HCT116 (cell line): Measurements from ENCODE around the gene GCLC. TPM values are rescaled to one million over a fixed set of nuclear protein-coding genes. Genes with fewer than 3 reads are reported as not detected.

Source experiments
- ATAC-seq: fragments of 200-7000 bp; cut with Tn5 transposase; 2 replicates; pipeline ENCODE4 v1.9.1; 2020; ENCODE audit warnings: mild to moderate bottlenecking, moderate library complexity
- BruUV-seq: library from RNA; stranded (reverse); fragments of 400-500 nt; replicated peaks from 2 replicates; lab custom pipeline; 2021; lab: Mats Ljungman, UMichigan
- CTCF ChIA-PET: fragments of 300-600 bp; sonication (Branson Sonifier 250); formaldehyde crosslinking; loops from one replicate; lab custom pipeline; 2021; ENCODE audit warnings: antibody characterized with exemption; lab: Charles Lee
- POLR2A ChIA-PET: fragments of 300-600, 350-600 bp; sonication (Branson Sonifier 250); formaldehyde crosslinking; loops from one replicate; lab custom pipeline; 2021; ENCODE audit warnings: antibody characterized with exemption; lab: Charles Lee
- RAD21 ChIA-PET, 2 experiments: fragments of 300-600 bp; sonication (Branson Sonifier 250); formaldehyde crosslinking; loops; one replicate each; lab custom pipeline; 2023; ENCODE audit warnings: low total read pairs in 2 of 2; ENCODE audit not compliant: uncharacterized antibody in 2 of 2, unreplicated experiment in 2 of 2, low non-redundant PET in 1 of 2; lab: Charles Lee
- DNase-seq: peaks from one replicate; pipeline ENCODE4 v3.0.0-alpha.2; 2010; ENCODE audit warnings: low read depth, low spot score
- H2AFZ ChIP-seq: fragments of 200-600 bp; shearing (Covaris generic), sonication (generic); 2 replicates; pipeline ENCODE4 v1.6.1; 2017; ENCODE audit warnings: low read depth, mixed run types, mixed read lengths, antibody characterized with exemption, low read length; ENCODE audit not compliant: poor library complexity, severe bottlenecking
- H3K27ac ChIP-seq: 2 replicates; pipeline ENCODE4 v1.5.1; 2012; ENCODE audit warnings: low read depth, low read length
- H3K27me3 ChIP-seq: fragments of 200-600 bp; sonication (generic); 2 replicates; pipeline ENCODE4 v1.6.1; 2016; ENCODE audit warnings: mixed run types, low read length, mixed read lengths; ENCODE audit not compliant: insufficient read depth
- H3K36me3 ChIP-seq, 2 experiments: fragments of 200-500 bp in 1 of 2; fragments of 200-600 bp in 1 of 2; sonication (Bioruptor generic) in 1 of 2; sonication (generic) in 1 of 2; 2 replicates each; pipeline versions ENCODE4 v1.5.1 to v1.6.1; 2014 to 2016; ENCODE audit warnings: low read length in 2 of 2, inconsistent platforms in 1 of 2, mixed read lengths in 1 of 2, mixed run types in 1 of 2; ENCODE audit not compliant: insufficient read depth in 2 of 2, control insufficient read depth in 1 of 2
- H3K4me1 ChIP-seq, 2 experiments: fragments of 200-600 bp in 1 of 2; sonication (generic) in 1 of 2; 2 replicates each; pipeline versions ENCODE4 v1.5.1 to v1.6.1; 2012 to 2017; ENCODE audit warnings: low read length in 2 of 2, inconsistent platforms in 1 of 2, mild to moderate bottlenecking in 1 of 2, mixed read lengths in 1 of 2, mixed run types in 1 of 2, moderate library complexity in 1 of 2; ENCODE audit not compliant: insufficient read depth in 2 of 2, control insufficient read depth in 1 of 2
- H3K4me2 ChIP-seq: fragments of 200-600 bp; sonication (generic); 2 replicates; pipeline ENCODE4 v1.6.1; 2017; ENCODE audit warnings: mixed run types, low read length, mixed read lengths
- H3K4me3 ChIP-seq, 2 experiments: fragments of 200-600 bp in 1 of 2; sonication (generic) in 1 of 2; replicated peaks in 1 of 2; 2 replicates each; pipeline ENCODE4 v1.5.1; 2011 to 2016; ENCODE audit warnings: low read length in 2 of 2, control low read depth in 1 of 2, low read depth in 1 of 2, mild to moderate bottlenecking in 1 of 2, mixed read lengths in 1 of 2, mixed run types in 1 of 2
- H3K79me2 ChIP-seq: fragments of 200-600 bp; sonication (generic); 2 replicates; pipeline ENCODE4 v1.6.1; 2017; ENCODE audit warnings: mild to moderate bottlenecking, mixed run types, low read length, moderate library complexity, mixed read lengths; ENCODE audit not compliant: insufficient read depth
- H3K9ac ChIP-seq: fragments of 200-600 bp; sonication (generic); 2 replicates; pipeline ENCODE4 v1.6.1; 2016; ENCODE audit warnings: low read length, mixed read lengths
- H3K9me2 ChIP-seq: fragments of 200-600 bp; sonication (generic), shearing (Covaris generic); 2 replicates; pipeline ENCODE4 v1.6.1; 2017; ENCODE audit warnings: mixed run types, mild to moderate bottlenecking, moderate library complexity; ENCODE audit not compliant: insufficient read depth
- H3K9me3 ChIP-seq, 2 experiments: fragments of 200-500 bp in 1 of 2; fragments of 200-600 bp in 1 of 2; sonication (Bioruptor generic) in 1 of 2; sonication (generic) in 1 of 2; 2 replicates each; pipeline ENCODE4 v1.6.1; 2014 to 2017; ENCODE audit warnings: low read length in 2 of 2, mixed read lengths in 2 of 2, inconsistent platforms in 1 of 2, low read depth in 1 of 2, mild to moderate bottlenecking in 1 of 2, mixed run types in 1 of 2, moderate library complexity in 1 of 2; ENCODE audit not compliant: control insufficient read depth in 1 of 2, insufficient read depth in 1 of 2
- H4K20me1 ChIP-seq: fragments of 200-600 bp; sonication (generic), shearing (Covaris generic); 2 replicates; pipeline ENCODE4 v1.6.1; 2017; ENCODE audit warnings: mixed run types, mild to moderate bottlenecking, moderate library complexity; ENCODE audit not compliant: insufficient read depth
- CBX3 ChIP-seq: IDR thresholded peaks from 2 replicates; pipeline ENCODE4 v1.6.1; 2012; ENCODE audit warnings: low read depth
- CEBPB ChIP-seq: IDR thresholded peaks from 2 replicates; pipeline ENCODE4 v1.6.1; 2012; ENCODE audit warnings: low read depth
- EGR1 ChIP-seq: IDR thresholded peaks from 2 replicates; pipeline ENCODE4 v1.6.1; 2012; ENCODE audit warnings: low read depth
- ELF1 ChIP-seq: IDR thresholded peaks from 2 replicates; pipeline ENCODE4 v1.6.1; 2012; ENCODE audit warnings: low read depth, borderline replicate concordance
- EZH2 ChIP-seq: fragments of 200-600 bp; sonication (generic); IDR thresholded peaks from 2 replicates; pipeline ENCODE4 v1.6.1; 2017; ENCODE audit warnings: antibody characterized with exemption, mixed run types
- EZH2phosphoT487 ChIP-seq: fragments of 200-600 bp; IDR thresholded peaks from 2 replicates; pipeline ENCODE4 v1.6.1; 2018; ENCODE audit warnings: antibody characterized with exemption, borderline replicate concordance
- FOSL1 ChIP-seq: IDR thresholded peaks from 2 replicates; pipeline ENCODE4 v1.6.1; 2012; ENCODE audit warnings: low read depth
- SP1 ChIP-seq: IDR thresholded peaks from 2 replicates; pipeline ENCODE4 v1.6.1; 2012; ENCODE audit warnings: low read depth
- SRF ChIP-seq: IDR thresholded peaks from 2 replicates; pipeline ENCODE4 v1.6.1; 2012; ENCODE audit warnings: low read depth
- TCF7L2 ChIP-seq: IDR thresholded peaks from 2 replicates; pipeline ENCODE4 v1.7.0; 2011; ENCODE audit warnings: borderline replicate concordance, inconsistent platforms; ENCODE audit not compliant: insufficient read depth, insufficient read length; ENCODE audit errors: extremely low read depth
- YY1 ChIP-seq: IDR thresholded peaks from 2 replicates; pipeline ENCODE4 v1.6.1; 2011; ENCODE audit warnings: low read length, low read depth, moderate library complexity, mild to moderate bottlenecking; ENCODE audit not compliant: insufficient replicate concordance; ENCODE audit errors: extremely low read depth
- ZBTB33 ChIP-seq: IDR thresholded peaks from 2 replicates; pipeline ENCODE4 v1.6.1; 2011; ENCODE audit warnings: mild to moderate bottlenecking, low read length, moderate library complexity; ENCODE audit not compliant: insufficient replicate concordance; ENCODE audit errors: extremely low read depth
- ZFX ChIP-seq: fragments of 450-650 bp; IDR thresholded peaks from 2 replicates; pipeline ENCODE4 v1.6.1; 2017
- intact Hi-C: fragments of 100-400 bp; cut with micrococcal nuclease; formaldehyde crosslinking; loops from 2 replicates; pipeline ENCODE4 v1.10.0; 2022
- total RNA-seq: library from RNA; stranded (reverse); gene quantifications from one replicate; pipeline ENCODE4 v1.2.1, GENCODE V29; 2021; ENCODE audit not compliant: unreplicated experiment
- TF ChIP-seq, protein P1 (sequence below): IDR thresholded peaks from 2 replicates; pipeline ENCODE4 v1.6.1; 2012

Gene GCLC
- total RNA-seq, 1 experiment from 2014 or later, result 72.0 TPM

DNA sequence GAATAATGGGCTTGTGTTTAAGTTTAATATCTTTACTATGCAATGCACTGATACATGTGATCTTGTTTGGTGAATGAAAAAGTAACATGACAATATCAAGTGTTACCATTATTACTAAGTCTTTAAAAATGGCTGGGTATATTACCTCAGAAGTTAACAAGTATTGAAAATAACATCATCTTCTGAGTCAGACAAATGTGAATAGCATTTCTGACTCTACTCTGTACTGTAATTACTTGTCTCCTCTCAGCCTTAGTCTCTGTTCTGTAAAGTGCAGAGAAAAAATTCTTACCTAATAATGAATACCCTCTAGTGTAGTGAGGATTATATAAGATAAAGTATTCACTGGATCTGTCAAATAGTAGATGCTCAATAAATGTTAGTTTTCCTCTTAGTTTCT lies 47.0 kb upstream of the GCLC start:
- Histone ChIP-seq H3K9ac (no peak overlapping the region), H3K27me3 (no peaks in the 10 kb centered on the region), H2AFZ (no peak overlapping the region), H3K4me3 (no peak overlapping the region), H3K36me3 (no peaks in the 10 kb centered on the region), H3K27ac (no peak overlapping the region), H4K20me1 (no peaks in the 10 kb centered on the region), H3K79me2 (no peaks in the 10 kb centered on the region), H3K9me3 (no peaks in the 10 kb centered on the region), H3K4me1 (peaks cover 0 to 7% of the 10 kb centered on the region in 2 experiments; a peak in 2 of 4 replicates), H3K4me2 (no peak overlapping the region), H3K9me2 (no peaks in the 10 kb centered on the region)
- no TSS peak for BruUV-seq
- TF ChIP-seq CEBPB (no peak), ELF1 (no peak), SRF (no peak), FOSL1 (no peak), EGR1 (no peak), EZH2 (no peak), ZBTB33 (no peak), CBX3 (no peak), SP1 (no peak), ZFX (no peak), YY1 (no peak), EZH2phosphoT487 (no peak), TCF7L2 (no peak)
- TF ChIP-seq, protein P1, sequence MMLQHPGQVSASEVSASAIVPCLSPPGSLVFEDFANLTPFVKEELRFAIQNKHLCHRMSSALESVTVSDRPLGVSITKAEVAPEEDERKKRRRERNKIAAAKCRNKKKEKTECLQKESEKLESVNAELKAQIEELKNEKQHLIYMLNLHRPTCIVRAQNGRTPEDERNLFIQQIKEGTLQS, result no peak
- intact Hi-C loops, result no loop called here
- ATAC-seq (no peak), DNase-seq (no peak)
- ChIA-PET POLR2A (no interaction called here), RAD21 (no interaction called here), CTCF (no interaction called here)
